Measurements from ENCODE around the gene CHRD.
"Not testable (repeated sequence)": the region's sequence is repeated elsewhere in the genome, so short reads cannot be mapped to it uniquely, and the experiment has no call there.

CHRD gene

DNA sequence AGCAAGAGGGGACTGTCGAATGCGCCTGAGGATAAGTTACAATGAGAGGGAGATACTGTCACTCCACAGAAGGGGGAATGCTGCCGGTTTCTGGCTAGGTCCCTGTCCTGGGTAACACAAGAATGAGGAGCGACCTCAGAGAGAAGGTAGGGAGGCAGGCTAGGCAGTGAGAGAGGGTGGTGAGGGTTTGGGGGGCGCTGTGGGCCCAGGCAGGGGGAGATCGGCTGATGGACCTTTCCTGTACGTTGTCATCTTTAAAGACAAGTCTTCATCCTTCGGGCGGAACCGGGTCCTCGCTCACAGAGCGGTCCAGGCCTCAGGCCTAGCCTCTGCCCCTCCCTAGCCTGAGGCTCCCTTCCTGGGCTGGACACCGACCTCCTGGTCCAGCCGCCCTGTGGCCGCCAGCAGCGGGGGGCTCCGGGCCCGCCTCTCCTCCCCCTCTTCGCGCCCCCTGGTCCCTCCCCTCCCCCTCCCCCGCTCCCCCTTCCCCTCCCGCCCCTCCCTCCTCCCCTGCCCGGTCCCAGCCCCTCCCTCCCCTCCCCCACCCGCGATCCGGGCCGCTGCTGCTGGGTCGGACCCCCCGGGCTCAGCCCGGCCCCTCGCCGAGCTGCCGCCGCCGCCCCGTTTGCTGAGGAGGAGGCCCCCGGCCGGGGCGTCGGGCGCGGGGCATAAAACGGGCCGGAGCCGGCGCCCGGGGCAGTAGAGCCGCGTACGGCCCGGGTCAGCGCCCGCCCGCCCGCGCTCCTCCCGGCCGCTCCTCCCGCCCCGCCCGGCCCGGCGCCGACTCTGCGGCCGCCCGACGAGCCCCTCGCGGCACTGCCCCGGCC, at the start of gene CHRD:
Gene CHRD (plus strand): TSS at position 697 of the 827 bp plus-strand sequence. CDS start 265 bp downstream, outside the sequence.
- no peak for DNase-seq (ENCODE audit: low read depth)

DNA sequence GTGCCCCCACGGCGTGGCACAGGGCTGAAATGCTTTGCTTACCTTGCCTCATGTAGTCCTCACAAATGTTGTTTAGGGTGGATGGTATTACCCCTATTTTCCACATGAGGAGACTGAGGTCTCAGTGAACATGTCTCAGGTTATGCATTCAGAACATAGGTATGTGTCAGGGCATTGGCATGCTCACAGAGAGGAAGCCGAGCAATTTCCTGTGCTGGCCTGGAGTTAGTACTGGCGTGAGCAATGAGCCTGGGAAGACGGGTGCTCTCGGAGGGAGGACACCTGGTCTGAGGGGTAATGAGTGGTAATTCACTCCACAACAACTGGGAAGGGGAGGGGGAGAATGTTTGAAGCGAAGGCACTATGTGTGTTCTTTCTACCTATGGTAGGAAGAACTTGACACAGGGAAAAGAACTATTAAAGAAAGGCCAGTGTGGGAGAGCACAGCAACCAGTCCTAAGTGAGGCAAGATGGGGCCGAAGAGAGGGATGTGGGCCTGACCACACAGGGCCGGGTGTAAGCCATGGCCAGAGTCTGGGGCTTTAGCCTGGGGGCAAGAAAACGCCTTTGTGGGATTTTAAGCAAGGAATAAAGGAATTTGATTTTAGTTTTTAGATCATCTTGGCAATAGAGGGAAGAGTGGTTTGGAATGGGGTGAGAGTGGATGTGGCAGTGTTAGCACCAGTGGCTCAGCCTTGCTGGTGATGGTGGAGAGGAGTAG, 47.3 kb upstream of the CHRD start:
- no peak for DNase-seq (ENCODE audit: low read depth)

DNA sequence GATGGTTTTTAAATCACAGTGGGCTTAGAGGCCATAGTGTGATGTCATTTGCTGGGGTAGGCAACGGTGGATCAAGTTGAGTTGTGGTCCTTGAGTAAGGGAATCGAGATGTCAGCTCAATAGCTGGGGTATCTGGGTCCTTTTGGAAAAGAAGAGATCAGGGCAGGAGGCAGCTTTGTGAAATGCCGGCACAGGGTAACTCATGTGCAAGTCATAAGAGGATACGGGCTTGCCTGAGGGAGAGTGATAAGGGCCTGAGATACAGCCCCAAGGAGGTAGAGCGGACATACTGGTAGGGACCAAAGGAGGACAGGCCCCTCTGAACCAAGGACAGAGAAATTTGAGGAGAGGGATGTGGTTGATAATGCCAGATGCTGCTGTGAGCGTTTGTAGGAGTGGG, 46.7 kb upstream of the CHRD start:
- DNase-seq (ENCODE audit: low read depth): no peak

DNA sequence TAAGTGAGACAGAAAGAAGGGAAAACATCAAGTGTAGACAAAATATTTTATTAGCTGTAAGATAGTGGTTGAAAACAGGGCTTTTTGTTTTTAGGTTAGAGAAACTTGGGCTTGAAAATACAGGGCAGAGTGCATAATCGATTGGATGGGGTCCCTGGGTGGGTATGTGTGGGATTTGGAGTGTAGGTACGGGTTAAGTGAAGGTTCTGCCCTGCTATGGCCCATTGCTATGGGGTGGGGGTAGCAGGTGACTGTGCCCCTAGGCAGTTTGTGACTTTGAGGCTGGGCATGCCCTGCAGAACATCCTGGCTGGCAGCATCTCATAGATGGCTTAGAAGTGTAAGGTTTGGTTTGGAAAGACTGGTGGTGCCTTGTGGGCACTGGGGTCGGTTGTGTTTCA, 46.2 kb upstream of the CHRD start:
- DNase-seq (ENCODE audit: low read depth): no peak

DNA sequence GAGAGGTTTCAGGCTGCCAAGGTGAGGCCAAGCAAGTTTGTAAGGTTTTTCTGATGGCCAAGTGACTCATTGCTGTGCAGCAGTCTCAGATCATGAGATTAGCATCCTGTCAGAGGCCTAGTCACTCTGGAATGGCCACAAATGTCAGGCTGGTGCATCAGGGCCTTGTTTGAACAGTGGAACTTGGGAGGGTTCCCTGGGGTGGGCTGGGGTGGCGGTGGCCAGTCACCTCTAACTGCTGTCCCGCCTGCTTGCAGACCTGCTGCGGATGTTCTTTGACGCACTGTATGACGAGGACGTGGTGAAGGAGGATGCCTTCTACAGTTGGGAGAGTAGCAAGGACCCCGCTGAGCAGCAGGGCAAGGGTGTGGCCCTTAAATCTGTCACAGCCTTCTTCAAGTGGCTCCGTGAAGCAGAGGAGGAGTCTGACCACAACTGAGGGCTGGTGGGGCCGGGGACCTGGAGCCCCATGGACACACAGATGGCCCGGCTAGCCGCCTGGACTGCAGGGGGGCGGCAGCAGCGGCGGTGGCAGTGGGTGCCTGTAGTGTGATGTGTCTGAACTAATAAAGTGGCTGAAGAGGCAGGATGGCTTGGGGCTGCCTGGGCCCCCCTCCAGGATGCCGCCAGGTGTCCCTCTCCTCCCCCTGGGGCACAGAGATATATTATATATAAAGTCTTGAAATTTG, 45.2 kb upstream of the CHRD start:
- DNase-seq (ENCODE audit: low read depth): no peak

DNA sequence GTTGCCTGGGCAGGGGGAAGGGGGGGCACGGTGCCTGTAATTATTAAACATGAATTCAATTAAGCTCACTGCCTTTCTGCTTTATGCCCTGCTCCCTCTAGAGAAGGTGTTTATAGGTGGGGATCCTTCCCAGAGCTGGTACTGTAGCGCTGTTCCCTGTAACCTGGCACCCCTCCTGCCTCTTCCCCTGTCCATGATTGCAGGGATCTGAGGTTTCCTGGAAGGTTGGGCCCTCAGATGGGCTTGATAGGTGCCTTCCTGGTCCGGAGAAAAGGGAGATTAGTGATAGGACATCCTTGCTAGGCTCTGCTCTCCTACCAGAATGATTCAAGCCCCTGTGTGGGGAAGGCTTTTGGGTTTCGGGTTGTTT, 44.6 kb upstream of the CHRD start:
- DNase-seq (ENCODE audit: low read depth): no peak

DNA sequence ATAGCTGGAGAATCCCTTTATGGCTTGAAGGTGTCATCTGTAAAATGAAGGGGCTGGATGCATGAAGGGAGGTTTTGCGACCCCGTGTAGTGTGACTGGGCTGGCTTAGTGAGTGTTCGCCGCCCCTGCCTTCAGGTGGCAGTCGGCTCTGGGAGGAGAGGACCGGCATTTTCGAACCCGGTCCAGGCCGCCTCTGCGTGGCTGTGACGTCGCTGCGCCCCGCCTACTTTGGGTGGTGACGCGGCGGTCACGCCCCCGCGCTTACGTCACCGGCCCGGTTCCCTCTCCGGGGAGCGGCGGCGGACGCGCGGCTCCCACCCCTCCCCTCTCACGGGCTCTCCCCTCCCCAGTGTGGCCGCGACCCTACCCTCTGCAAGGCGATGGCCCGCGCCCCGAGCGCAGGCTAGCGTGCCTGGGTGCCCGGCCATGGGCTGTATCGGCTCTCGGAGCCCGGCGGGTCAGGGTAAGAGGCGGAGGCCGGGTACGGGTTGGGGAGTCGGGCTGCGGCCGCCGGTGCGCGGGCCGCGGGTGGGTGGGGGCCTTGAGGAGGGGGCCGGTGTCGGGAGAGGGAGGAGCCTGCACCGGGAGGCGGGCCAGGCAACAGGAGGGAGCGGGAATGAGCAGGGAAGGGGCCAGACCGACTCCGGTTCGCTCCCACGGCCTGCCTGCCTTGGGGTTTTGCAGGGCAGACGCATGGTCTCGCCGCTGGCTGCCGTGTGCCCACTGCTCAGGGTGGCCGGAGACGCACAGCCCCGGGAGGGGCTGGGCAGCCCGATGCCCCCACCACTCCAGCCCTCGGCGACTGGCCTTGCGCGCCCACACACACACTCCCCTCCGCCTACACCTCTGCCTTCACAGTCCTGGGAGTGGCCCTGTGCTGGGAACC, 44.0 kb upstream of the CHRD start:
- peak; percentile 77 for DNase-seq (ENCODE audit: low read depth)

DNA sequence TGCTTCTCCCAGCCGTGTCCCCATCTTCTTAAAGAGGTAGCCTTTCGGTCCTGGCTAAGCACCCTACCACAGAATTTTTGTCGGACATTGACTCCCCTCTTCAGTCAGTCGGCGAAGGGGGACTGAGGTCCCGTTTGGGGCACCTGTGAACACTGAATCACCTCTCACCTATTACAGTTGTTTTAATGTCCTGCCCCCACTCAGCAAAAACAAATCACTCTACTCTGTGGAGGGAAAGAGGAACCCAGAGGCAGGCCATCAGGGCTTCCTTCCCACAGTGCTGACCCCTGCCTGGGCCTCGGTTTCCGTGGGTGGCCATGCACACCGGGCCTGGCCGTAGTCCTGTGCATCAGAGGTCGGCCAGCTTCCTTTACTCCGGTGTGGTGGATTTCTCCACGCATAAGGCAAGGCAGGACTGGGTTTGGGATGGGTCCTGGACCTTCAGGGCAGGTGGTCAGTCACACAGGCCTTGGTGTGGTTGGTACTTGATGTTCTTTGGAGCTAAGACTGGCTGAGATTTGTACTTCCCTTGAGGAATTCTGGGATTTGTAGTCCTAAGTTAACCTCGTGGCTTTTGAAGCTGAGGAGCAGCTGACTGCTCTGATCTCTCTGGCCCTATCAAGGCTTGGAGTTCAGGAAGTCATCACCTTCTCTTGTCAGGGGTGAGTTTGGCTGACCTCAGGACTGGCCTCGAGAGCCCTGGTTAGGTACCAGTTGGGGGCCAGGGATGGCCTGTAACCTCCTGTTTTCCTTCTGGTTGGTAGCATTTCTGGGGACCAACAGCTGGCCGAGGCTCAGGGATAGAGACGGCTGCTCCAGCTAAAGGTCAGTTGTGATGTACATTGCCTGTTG, 43.1 kb upstream of the CHRD start:
- DNase-seq (ENCODE audit: low read depth): no peak

DNA sequence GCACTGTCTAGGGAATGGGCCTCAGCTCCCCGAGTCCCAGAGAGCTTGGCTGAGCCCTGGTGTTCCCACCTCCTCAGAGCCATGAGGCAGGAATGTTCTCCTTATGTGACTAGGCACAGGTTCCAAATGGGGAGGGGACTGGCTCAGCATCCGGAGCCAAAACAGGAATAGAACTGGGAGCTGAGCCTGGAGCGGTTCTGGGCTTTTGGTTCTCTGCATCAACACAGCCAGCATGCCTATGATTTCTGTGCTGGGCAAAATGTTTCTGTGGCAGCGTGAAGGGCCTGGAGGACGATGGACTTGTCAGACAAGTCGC, 42.5 kb upstream of the CHRD start, which contains the start of gene FAM131A:
Gene FAM131A (plus strand): TSS at position 202 of the 316 bp plus-strand sequence. CDS start 31 bp downstream, at position 233.
- no peak for DNase-seq (ENCODE audit: low read depth)

DNA sequence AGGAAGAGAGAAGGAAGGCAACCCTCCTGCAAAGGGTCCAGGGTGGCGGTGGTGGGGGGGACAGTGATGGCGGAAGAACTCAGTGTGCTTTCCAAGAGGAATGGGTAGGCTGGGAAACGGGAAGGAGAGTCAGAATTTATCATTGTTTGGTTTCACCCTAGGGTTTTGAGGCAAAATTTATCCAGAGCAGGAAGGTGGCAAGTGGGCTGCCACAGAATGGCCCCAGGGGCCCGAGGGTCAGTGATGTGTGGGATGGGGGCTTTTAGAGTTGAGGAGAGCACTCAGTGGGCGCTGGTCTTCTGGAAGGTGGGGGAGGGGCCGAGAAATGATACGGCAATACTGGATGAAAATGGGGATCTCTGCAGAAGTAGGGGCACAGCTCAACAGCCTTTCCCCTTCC, 41.9 kb upstream of the CHRD start:
- DNase-seq (ENCODE audit: low read depth): no peak

DNA sequence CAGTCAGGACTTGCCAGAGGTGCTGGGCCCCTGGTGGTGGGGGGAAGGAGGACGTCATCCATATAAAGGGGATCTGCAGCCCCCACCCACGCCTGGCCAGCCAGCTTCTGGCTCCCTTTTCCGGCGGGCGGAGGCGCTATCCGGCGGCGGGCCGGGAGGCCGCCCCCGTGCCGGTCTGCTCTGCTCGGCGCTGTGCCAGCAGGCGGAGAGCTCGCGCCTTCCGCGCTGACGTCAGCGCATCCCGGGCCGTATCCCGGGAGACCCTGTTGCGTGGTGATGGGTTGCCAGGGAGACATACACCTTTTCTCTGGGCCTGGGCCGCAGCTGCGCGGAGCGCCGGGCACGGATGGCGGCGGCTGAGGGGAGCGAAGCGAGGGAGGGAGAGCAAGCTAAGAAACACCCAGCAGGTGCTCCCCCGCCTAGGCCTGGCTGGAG, 41.3 kb upstream of the CHRD start:
- DNase-seq (ENCODE audit: low read depth): no peak

DNA sequence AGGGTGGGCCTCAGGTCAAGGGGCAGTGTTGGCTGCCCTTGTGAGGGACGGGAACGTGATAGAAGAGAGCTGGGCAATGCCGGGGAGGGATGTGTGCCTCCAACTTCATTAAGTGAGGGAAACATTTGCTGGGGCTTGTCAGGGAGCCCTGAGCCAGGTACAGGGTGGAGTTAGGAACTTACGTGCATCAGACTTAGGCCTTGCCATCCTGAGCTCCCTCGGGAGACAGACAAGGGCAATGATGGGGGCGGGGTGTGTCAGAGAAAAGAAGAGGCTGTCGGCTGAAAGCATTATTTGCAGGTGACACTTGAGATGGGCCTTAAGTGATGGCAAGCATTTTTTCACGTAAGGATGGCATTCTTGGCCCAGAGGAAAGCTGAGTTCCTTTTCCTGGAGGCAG, 40.9 kb upstream of the CHRD start:
- DNase-seq (ENCODE audit: low read depth): no peak

DNA sequence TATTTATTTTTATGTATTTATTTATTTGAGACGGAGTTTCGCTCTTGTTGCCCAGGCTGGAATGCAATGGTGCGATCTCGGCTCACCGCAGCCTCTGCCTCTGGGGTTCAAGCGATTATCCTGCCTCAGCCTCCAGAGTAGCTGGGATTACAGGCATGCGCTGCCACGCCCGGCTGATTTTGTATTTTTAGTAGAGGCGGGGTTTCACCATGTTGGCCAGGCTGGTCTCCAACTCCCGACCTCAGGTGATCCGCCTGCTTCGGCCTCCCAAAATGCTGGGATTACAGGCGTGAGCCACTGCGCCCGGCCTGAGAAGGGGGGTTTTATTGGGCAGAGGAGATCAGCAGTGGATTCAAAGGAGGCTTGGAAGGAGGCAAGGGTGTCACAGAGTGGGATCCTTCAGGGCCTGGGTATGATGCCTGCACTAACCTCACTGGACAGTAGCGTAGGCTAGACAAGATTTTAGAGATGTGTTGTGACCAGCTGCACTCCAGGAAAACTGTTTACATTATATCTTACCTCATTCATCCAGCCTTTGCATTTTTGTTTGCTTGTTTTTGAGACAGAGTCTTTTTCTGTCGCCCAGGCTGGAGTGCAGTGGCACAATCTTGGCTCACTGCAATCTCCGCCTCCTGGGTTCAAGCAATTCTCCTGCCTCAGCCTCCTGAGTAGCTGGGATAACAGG, 40.3 kb upstream of the CHRD start:
- not testable (repeated sequence) for DNase-seq (ENCODE audit: low read depth)

DNA sequence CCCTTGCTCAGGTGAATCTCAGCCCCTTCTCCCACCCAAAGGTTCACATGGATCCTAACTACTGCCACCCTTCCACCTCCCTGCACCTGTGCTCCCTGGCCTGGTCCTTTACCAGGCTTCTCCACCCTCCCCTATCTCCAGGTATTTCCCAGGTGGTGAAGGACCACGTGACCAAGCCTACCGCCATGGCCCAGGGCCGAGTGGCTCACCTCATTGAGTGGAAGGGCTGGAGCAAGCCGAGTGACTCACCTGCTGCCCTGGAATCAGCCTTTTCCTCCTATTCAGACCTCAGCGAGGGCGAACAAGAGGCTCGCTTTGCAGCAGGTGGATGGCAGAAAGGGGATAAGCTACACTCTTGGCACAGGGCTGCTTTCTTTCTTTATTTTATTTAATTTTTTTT, 37.9 kb upstream of the CHRD start:
- DNase-seq (ENCODE audit: low read depth): no peak

DNA sequence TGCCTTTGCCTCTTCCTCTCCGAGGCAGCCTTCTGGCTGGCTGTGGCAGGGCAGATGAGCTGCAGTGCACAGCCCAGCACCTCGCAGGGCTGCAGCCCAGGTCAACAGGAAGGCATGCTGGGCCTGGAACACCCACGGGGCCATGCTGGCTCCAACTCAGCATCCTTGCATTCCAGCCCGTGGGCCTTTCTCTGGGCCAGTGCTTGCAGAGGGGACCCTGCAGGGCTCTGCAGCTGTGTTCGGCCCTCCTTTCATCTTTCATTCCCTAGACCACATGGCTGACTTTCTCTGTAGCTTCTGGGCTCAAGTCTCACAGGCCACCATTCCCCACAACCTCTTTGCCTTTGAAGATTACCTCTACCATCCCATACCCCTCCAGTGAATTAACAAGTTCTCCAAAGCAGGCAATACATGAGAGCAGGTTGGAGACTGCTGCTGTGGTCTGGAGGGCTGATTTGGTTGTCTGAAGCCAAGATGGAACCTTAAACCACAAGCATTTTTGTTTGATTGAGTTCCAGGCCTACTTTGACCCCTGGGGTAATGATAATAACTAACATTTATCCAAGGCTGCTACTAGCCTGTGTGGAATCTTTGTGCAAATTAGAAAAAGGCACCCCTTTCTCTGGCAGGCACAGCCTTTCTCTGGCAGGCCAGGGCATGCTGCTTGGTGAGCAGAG, 36.5 kb upstream of the CHRD start:
- no peak for DNase-seq (ENCODE audit: low read depth)

DNA sequence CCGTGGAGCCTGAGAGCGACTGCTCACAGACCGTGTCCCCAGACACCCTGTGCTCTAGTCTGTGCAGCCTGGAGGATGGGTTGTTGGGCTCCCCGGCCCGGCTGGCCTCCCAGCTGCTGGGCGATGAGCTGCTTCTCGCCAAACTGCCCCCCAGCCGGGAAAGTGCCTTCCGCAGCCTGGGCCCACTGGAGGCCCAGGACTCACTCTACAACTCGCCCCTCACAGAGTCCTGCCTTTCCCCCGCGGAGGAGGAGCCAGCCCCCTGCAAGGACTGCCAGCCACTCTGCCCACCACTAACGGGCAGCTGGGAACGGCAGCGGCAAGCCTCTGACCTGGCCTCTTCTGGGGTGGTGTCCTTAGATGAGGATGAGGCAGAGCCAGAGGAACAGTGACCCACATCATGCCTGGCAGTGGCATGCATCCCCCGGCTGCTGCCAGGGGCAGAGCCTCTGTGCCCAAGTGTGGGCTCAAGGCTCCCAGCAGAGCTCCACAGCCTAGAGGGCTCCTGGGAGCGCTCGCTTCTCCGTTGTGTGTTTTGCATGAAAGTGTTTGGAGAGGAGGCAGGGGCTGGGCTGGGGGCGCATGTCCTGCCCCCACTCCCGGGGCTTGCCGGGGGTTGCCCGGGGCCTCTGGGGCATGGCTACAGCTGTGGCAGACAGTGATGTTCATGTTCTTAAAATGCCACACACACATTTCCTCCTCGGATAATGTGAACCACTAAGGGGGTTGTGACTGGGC, 35.1 kb upstream of the CHRD start:
- DNase-seq (ENCODE audit: low read depth): no peak

DNA sequence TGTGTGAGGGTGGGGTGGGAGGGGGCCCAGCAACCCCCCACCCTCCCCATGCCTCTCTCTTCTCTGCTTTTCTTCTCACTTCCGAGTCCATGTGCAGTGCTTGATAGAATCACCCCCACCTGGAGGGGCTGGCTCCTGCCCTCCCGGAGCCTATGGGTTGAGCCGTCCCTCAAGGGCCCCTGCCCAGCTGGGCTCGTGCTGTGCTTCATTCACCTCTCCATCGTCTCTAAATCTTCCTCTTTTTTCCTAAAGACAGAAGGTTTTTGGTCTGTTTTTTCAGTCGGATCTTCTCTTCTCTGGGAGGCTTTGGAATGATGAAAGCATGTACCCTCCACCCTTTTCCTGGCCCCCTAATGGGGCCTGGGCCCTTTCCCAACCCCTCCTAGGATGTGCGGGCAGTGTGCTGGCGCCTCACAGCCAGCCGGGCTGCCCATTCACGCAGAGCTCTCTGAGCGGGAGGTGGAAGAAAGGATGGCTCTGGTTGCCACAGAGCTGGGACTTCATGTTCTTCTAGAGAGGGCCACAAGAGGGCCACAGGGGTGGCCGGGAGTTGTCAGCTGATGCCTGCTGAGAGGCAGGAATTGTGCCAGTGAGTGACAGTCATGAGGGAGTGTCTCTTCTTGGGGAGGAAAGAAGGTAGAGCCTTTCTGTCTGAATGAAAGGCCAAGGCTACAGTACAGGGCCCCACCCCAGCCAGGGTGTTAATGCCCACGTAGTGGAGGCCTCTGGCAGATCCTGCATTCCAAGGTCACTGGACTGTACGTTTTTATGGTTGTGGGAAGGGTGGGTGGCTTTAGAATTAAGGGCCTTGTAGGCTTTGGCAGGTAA, 34.3 kb upstream of the CHRD start:
- no peak for DNase-seq (ENCODE audit: low read depth)

DNA sequence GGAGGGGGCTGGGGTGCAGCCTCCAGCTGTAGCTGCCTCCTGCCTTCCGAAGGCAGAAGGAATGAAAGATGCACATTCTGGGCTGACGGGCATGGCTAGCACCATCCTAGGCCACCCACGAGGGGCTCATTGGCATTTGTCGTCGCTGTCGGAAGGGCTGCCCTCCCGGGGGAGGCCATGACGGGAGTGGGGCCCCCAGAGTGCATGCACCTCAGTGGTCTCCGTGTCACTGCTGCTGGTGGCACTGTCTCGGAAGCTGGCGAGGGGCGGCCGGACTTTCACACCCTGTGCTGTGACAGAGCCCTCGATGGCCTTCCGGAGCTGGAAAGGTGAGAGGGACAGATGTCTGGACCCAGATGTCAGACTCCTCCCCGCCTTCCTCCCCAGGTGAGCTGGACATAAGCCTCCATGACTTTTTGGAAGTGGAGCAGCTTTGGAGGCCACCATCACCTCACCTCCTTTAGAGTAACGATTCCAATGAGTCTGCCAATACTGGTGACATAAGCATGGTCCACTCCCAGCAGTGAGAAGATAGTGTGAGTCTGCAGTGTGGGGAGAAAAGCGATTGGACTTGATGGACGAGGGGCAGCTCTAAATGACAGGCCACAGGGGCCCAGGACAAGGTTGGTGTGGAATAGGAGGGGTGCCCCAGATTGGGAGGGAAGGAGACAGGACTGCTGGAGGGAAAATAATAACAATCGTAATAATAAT, 33.2 kb upstream of the CHRD start:
- DNase-seq (ENCODE audit: low read depth): no peak
